Measurements from ENCODE around the gene DDX54. TPM values are rescaled to one million over a fixed set of nuclear protein-coding genes. Genes with fewer than 3 reads are reported as not detected.

The DDX54 gene
- total RNA-seq, 4 donors from 2014 or later, result 36.0 to 66.5 (median 59.0) TPM

DNA sequence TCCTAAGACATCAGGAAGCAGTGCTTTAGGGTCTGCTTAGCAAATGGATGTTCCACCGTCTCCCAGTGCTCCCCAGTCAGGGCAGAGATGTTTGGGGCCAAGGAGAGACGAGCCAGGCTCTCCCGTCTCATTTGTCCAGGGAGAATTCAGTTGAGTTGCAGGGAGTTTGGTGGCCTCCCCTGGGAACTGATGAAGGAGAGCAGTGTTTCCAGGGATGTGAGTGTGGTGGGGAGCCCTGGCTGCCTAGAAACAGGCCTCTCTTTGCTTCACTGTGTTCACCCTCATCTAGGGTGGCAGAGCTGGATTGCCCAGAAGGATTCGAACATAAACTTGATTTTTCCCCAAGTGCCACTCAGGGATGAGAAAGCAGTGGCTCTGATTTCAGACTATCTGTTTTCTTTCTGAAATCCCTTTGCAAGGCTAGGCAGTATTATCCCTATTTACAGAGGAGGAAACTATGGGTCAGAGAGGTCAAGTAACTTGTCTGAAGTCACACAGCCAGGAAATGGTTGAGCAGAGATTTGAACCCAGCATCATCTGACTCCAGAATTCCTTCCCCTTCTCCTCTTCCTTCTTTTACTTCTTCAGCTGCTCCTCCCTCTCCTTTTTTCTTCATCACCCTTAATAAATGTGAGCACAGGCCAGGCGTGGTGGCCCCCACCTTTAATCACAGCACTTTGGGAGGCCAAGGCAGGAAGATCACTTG lies 42.6 kb upstream of the DDX54 start:
- Histone ChIP-seq H3K4me3 (no peak overlapping the region), H3K9me3 (no peaks in the 10 kb centered on the region), H3K27me3 (no peaks in the 10 kb centered on the region), H3K27ac (peak overlapping the region in 1 of 2 donors; percentile 5), H3K36me3 (no peaks in the 10 kb centered on the region), H3K4me1 (no peaks in the 10 kb centered on the region)
- intact Hi-C loops (cut with DNase I; ENCODE audit: low total_unique reads), result no loop called here
- TF ChIP-seq, protein P1, sequence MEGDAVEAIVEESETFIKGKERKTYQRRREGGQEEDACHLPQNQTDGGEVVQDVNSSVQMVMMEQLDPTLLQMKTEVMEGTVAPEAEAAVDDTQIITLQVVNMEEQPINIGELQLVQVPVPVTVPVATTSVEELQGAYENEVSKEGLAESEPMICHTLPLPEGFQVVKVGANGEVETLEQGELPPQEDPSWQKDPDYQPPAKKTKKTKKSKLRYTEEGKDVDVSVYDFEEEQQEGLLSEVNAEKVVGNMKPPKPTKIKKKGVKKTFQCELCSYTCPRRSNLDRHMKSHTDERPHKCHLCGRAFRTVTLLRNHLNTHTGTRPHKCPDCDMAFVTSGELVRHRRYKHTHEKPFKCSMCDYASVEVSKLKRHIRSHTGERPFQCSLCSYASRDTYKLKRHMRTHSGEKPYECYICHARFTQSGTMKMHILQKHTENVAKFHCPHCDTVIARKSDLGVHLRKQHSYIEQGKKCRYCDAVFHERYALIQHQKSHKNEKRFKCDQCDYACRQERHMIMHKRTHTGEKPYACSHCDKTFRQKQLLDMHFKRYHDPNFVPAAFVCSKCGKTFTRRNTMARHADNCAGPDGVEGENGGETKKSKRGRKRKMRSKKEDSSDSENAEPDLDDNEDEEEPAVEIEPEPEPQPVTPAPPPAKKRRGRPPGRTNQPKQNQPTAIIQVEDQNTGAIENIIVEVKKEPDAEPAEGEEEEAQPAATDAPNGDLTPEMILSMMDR (IDR thresholded peaks at IDR 0.05), result no peak
- no peak for DNase-seq

DNA sequence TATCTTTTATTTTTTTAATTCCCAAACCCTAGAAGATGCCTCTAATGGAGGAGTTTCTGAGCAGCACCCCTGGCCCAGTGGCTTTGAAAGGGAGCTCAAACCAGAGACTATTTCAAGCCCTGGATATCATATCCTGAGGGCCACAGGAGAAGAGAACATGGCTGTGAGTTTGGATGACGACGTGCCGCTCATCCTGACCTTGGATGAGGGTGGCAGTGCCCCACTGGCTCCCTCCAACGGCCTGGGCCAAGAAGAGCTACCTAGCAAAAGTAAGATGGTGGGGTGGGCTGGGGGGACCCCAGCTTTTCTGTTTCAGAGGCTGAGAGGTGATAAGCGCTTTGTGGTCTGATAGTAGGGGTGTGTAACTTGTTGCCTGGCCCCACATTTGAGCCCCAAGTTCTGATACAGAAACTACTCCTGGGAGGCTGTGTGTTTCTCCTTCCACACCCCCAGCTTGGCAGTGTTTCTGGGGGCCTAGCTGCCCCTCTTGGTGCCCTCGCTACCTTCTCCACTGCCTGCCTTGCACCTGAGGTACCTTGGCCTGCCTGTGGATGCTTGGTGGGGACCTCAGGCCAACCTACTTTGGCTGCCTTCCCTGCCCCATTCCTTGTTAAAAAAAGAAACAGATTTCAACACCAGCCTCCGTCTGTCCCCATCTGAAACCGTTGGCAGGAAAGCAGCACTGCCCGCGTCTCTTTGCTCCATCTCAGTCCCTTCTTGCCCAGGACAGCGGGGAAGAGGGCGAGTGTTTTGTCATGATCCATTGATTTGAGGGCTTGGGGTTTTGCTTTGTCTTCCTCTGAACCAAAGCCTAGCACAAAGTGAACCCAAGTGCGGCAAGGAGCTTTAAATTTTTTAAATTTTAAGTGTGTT lies 41.7 kb upstream of the DDX54 start:
- no peaks in the 10 kb centered on the region for H3K36me3 ChIP-seq
- no peaks in the 10 kb centered on the region for H3K27me3 ChIP-seq
- DNase-seq, result no peak
- intact Hi-C loops (cut with DNase I; ENCODE audit: low total_unique reads), result no loop called here
- peaks cover 0 to 7% of the 10 kb centered on the region in 2 donors for H3K4me1 ChIP-seq
- no peak for TF ChIP-seq POLR2A (IDR thresholded peaks at IDR 0.05)
- TF ChIP-seq, protein P1 (IDR thresholded peaks at IDR 0.05), result no peak
- H3K4me3 ChIP-seq, result no peak overlapping the region
- peak overlapping the region in 1 of 2 donors; percentile 5 for H3K27ac ChIP-seq
- no peaks in the 10 kb centered on the region for H3K9me3 ChIP-seq

DNA sequence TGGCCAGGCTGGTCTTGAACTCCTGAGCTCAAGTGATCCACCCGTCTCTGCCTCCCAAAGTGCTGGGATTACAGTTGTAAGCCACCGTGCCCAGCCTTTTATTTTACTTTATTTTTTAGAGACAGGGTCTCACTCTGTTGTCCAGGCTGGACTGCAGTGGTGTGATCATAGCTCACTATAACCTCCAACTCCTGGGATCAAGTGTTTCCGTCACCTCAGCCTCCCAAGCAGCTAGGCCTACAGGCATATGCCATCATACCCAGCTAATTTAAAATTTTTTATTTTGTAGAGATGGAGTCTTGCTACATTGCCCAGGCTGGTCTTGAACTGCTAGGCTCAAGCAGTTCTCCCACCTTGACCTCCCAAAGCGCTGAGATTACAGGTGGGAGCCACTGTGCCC lies 39.7 kb upstream of the DDX54 start:
- intact Hi-C loops (cut with DNase I; ENCODE audit: low total_unique reads), result no loop called here
- TF ChIP-seq, protein P1 (IDR thresholded peaks at IDR 0.05), result no peak
- TF ChIP-seq POLR2A (IDR thresholded peaks at IDR 0.05), result no peak
- Histone ChIP-seq H3K27ac (peak overlapping the region in 1 of 2 donors; percentile 11), H3K4me3 (no peak overlapping the region), H3K9me3 (no peaks in the 10 kb centered on the region), H3K4me1 (peaks cover 0 to 8% of the 10 kb centered on the region in 2 donors), H3K36me3 (no peaks in the 10 kb centered on the region), H3K27me3 (no peaks in the 10 kb centered on the region)
- no peak for DNase-seq

DNA sequence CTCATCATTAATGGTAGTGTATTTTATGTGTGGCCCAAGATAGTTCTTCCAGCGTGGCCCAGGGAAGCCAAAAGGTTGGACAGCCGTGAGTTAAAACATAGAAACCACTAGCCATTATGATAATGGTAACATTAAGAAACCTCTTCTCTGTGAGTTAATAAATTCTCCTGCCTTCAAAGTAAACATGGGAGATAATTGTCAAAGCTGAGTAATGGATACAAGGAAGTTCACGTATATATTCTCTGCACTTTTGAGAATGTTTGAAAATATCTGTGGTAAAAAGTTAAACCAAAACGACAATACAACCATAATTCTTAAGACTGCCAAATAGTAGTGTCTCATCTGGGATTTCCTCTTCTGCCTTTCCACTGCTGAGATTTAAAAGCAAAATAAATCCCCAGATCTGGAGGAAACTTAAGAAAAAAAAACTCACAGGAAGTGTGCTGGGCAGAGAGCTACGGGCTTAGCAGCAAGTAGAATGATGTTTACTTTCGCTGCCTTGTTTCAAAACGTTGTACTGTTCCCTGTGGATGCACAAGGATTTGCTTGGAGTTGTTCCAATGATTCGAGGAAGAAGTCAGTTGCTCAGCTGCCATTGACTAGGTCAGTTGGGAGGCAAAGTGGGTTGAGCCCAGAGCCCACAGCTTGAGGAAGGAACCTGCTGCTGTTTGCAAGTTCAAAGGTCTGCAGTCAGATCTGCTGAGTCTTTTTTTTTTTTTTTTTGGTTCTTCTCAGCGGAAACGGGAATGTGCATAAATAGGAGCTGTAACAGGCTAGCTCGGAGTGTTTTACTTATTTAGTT lies 37.7 kb upstream of the DDX54 start:
- Histone ChIP-seq H3K27me3 (no peaks in the 10 kb centered on the region), H3K27ac (peak overlapping the region; percentile 91 to 94), H3K4me1 (peaks cover 0 to 8% of the 10 kb centered on the region in 2 donors), H3K36me3 (no peaks in the 10 kb centered on the region), H3K9me3 (no peaks in the 10 kb centered on the region), H3K4me3 (peak overlapping the region; percentile 87 to 92)
- TF ChIP-seq, protein P1 (IDR thresholded peaks at IDR 0.05), result no peak
- peak in 1 of 2 donors; percentile 9 for TF ChIP-seq POLR2A (IDR thresholded peaks at IDR 0.05)
- intact Hi-C loops (cut with DNase I; ENCODE audit: low total_unique reads), result no loop called here
- DNase-seq, result peak; percentile 54 to 77
